Mammary epithelial cell (primary cell): Measurements from ENCODE around the gene RUFY4.

ENCODE experiments used
- CTCF ChIP-seq, 2 donors: IDR thresholded peaks in 1 of 2; conservative IDR thresholded peaks in 1 of 2; 2 replicates each; pipeline ENCODE4 v1.5.1; 2011 to 2012; ENCODE audit warnings: inconsistent platforms in 2 of 2, low read length in 2 of 2, mild to moderate bottlenecking in 2 of 2, control low read depth in 1 of 2, low read depth in 1 of 2; ENCODE audit not compliant: insufficient read depth in 1 of 2; ENCODE audit errors: extremely low read depth in 1 of 2
- EZH2 ChIP-seq: IDR thresholded peaks from 2 replicates; pipeline ENCODE4 v1.6.1; 2012; ENCODE audit warnings: low read length, inconsistent platforms, borderline replicate concordance

DNA sequence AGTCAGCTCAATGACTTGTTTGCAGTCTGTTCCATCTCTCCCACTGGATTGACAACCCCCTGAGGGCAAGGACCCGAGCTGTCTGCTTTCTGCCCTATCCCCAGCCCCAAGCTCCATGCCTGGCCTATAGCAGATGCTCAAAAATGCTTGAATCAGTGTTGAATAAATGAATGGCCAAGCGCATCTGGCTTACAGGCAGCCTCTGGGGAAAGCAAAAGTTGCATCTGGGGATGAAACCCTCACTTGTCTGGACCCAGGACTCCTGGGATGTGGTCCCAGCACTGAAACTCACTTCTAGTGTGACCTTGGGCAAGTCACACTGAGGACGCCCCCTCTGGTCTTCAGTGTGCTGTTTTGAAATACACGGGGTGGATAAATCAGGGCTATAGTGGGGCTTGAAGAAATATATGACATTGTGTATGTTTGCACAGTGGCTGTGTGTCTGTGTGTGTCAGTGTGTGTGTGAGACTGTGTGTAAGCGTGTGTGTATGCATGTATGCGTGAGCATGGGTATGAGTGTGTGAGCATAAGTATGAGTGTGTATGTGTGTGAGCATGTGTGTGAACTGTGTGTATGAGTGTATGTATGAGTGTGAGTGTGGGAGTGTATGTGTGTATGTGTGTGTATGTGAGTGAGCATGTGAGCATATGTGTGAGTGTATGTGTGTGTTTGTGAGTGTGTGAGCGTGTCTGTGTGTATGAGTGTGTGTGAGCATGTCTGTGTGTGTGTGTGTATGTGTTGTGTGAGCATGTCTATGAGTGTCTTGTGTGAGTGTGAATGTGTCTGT, 38.5 kb upstream of the RUFY4 start:
- TF ChIP-seq CTCF (conservative IDR thresholded peaks at IDR 0.05 in 1 of 2, IDR thresholded peaks at IDR 0.05 in 1 of 2; ENCODE audit: extremely low read depth in 1 of 2, insufficient read depth in 1 of 2, low read depth in 1 of 2, low read length in 2 of 2) (no peak), EZH2 (no peak)
